ENCODE data around the gene SRSF3. TPM values are rescaled to one million over a fixed set of nuclear protein-coding genes. Genes with fewer than 3 reads are reported as not detected.
"Not testable (repeated sequence)": the region's sequence is repeated elsewhere in the genome, so short reads cannot be mapped to it uniquely, and the experiment has no call there.

SRSF3 gene
- total and polyA plus RNA-seq, 4 donors = 145 to 267 (median 237) TPM

GRCh38 chr6:36605560-36606391 is 11.6 kb downstream of the SRSF3 start:
- H3K27ac ChIP-seq (ENCODE audit: low read depth in 1 of 2, low read length in 1 of 2) = no peak overlapping the region

GRCh38 chr6:36607305-36607682 is 13.1 kb downstream of the SRSF3 start:
- H3K36me3 ChIP-seq (ENCODE audit: control insufficient read depth in 4 of 4, insufficient read depth in 4 of 4, low read length in 4 of 4) = peaks cover 28 to 66% (median 41%) of the 10 kb centered on the region in 4 donors
- not testable (repeated sequence) for H3K27ac ChIP-seq (ENCODE audit: low read depth in 1 of 2, low read length in 1 of 2); DNase-seq; H3K4me3 ChIP-seq; H3K9ac ChIP-seq (ENCODE audit: insufficient read depth in 1 of 2, low read length in 2 of 2); H3K27me3 ChIP-seq (ENCODE audit: control insufficient read depth in 3 of 3, insufficient read depth in 3 of 3, low read length in 2 of 3); ATAC-seq (ENCODE audit: insufficient read depth, low FRiP score); H3K9me3 ChIP-seq (ENCODE audit: control insufficient read depth in 4 of 4, insufficient read depth in 3 of 4, low read length in 3 of 4)
- peaks cover 0 to 21% (median 7%) of the 10 kb centered on the region in 5 donors for H3K4me1 ChIP-seq (ENCODE audit: control insufficient read depth in 5 of 5, insufficient read depth in 5 of 5, low read length in 5 of 5)
- WGBS, 2 donors = 73 to 92% methylated on average over 8 of the region's 8 CpGs

More at GRCh38 chr6:36605560-36606391, 11.6 kb downstream of the SRSF3 start:
- no peak for TF ChIP-seq CTCF (IDR thresholded peaks at IDR 0.05; ENCODE audit: control extremely low read depth, extremely low read depth)
- Histone ChIP-seq H3K4me1 (ENCODE audit: control insufficient read depth in 5 of 5, insufficient read depth in 5 of 5, low read length in 5 of 5) (peaks cover 0 to 32% (median 7%) of the 10 kb centered on the region in 5 donors), H3K9me3 (ENCODE audit: control insufficient read depth in 4 of 4, insufficient read depth in 3 of 4, low read length in 3 of 4) (no peaks in the 10 kb centered on the region), H3K36me3 (ENCODE audit: control insufficient read depth in 4 of 4, insufficient read depth in 4 of 4, low read length in 4 of 4) (peaks cover 25 to 71% (median 49%) of the 10 kb centered on the region in 4 donors), H3K9ac (ENCODE audit: insufficient read depth in 1 of 2, low read length in 2 of 2) (no peak overlapping the region), H3K4me3 (no peak overlapping the region), H3K27me3 (ENCODE audit: control insufficient read depth in 3 of 3, insufficient read depth in 3 of 3, low read length in 2 of 3) (no peaks in the 10 kb centered on the region)
- no peak for DNase-seq
- WGBS, 2 donors = 84 to 87% methylated on average over 7 of the region's 7 CpGs
- no peak for ATAC-seq (ENCODE audit: insufficient read depth, low FRiP score)

GRCh38 chr6:36607683-36608386 is 13.7 kb downstream of the SRSF3 start:
- Histone ChIP-seq H3K4me1 (ENCODE audit: control insufficient read depth in 5 of 5, insufficient read depth in 5 of 5, low read length in 5 of 5) (peaks cover 0 to 20% (median 7%) of the 10 kb centered on the region in 5 donors), H3K36me3 (ENCODE audit: control insufficient read depth in 4 of 4, insufficient read depth in 4 of 4, low read length in 4 of 4) (peaks cover 28 to 64% (median 38%) of the 10 kb centered on the region in 4 donors), H3K9me3 (ENCODE audit: control insufficient read depth in 4 of 4, insufficient read depth in 3 of 4, low read length in 3 of 4) (no peaks in the 10 kb centered on the region), H3K9ac (ENCODE audit: insufficient read depth in 1 of 2, low read length in 2 of 2) (no peak overlapping the region), H3K27ac (ENCODE audit: low read depth in 1 of 2, low read length in 1 of 2) (peak overlapping the region in 1 of 2 donors; percentile 20), H3K4me3 (no peak overlapping the region), H3K27me3 (ENCODE audit: control insufficient read depth in 3 of 3, insufficient read depth in 3 of 3, low read length in 2 of 3) (no peaks in the 10 kb centered on the region)
- 68 to 89% methylated on average over 10 of the region's 10 CpGs for WGBS, 2 donors
- no peak for TF ChIP-seq CTCF (IDR thresholded peaks at IDR 0.05; ENCODE audit: control extremely low read depth, extremely low read depth)
- ATAC-seq (ENCODE audit: insufficient read depth, low FRiP score) (no peak), DNase-seq (peak in 2 of 3 donors; percentile 59 to 78)

Measured in lung (tissue), 12 donors.